Stimulated activated CD4-positive, alpha-beta T cell treated with anti-CD3 and anti-CD28 coated beads, Interleukin-2, amount 100 ng/mL, for 4 hours (primary cell): ENCODE data around the gene GALNT17.

Experiments used
- DNase-seq: peaks from one replicate; pipeline ENCODE4 v3.0.0-alpha.2; 2020; ENCODE audit warnings: low read depth

GALNT17 gene

GRCh38 chr7:71285571-71286145 lies 153.7 kb downstream of the GALNT17 start:
- DNase-seq, result no peak

- no peak for DNase-seq
Measured at GRCh38 chr7:71286336-71286735, 154.4 kb downstream of the GALNT17 start.

- no peak for DNase-seq
Measured at GRCh38 chr7:71286924-71287323, 155.0 kb downstream of the GALNT17 start.

GRCh38 chr7:71290452-71290851 lies 158.5 kb downstream of the GALNT17 start:
- DNase-seq, result no peak

GRCh38 chr7:71298378-71298777 lies 166.4 kb downstream of the GALNT17 start:
- no peak for DNase-seq

GRCh38 chr7:71300086-71300485 lies 168.1 kb downstream of the GALNT17 start:
- DNase-seq, result no peak

- DNase-seq, result no peak
Measured at GRCh38 chr7:71300603-71301002, 168.7 kb downstream of the GALNT17 start.

GRCh38 chr7:71301167-71301566 lies 169.2 kb downstream of the GALNT17 start:
- DNase-seq, result no peak

- DNase-seq, result no peak
Measured at GRCh38 chr7:71303566-71303965, 171.6 kb downstream of the GALNT17 start.

GRCh38 chr7:71308096-71308495 lies 176.2 kb downstream of the GALNT17 start:
- no peak for DNase-seq

- DNase-seq, result no peak
Measured at GRCh38 chr7:71311576-71311975, 179.6 kb downstream of the GALNT17 start.

- DNase-seq, result no peak
Measured at GRCh38 chr7:71312755-71313490, 181.0 kb downstream of the GALNT17 start.

GRCh38 chr7:71313553-71313952 lies 181.6 kb downstream of the GALNT17 start:
- DNase-seq, result no peak

GRCh38 chr7:71320916-71321315 lies 189.0 kb downstream of the GALNT17 start:
- DNase-seq, result no peak

GRCh38 chr7:71322201-71322600 lies 190.3 kb downstream of the GALNT17 start:
- DNase-seq, result no peak

- no peak for DNase-seq
Measured at GRCh38 chr7:71323726-71324125, 191.8 kb downstream of the GALNT17 start.

GRCh38 chr7:71325151-71325550 lies 193.2 kb downstream of the GALNT17 start:
- no peak for DNase-seq

GRCh38 chr7:71326595-71326994 lies 194.7 kb downstream of the GALNT17 start:
- DNase-seq, result no peak

- DNase-seq, result no peak
Measured at GRCh38 chr7:71327946-71328345, 196.0 kb downstream of the GALNT17 start.

GRCh38 chr7:71329030-71329660 lies 197.2 kb downstream of the GALNT17 start:
- no peak for DNase-seq

GRCh38 chr7:71332207-71332606 lies 200.3 kb downstream of the GALNT17 start:
- no peak for DNase-seq

GRCh38 chr7:71334541-71334940 lies 202.6 kb downstream of the GALNT17 start:
- no peak for DNase-seq

- no peak for DNase-seq
Measured at GRCh38 chr7:71338866-71339265, 206.9 kb downstream of the GALNT17 start.
